ENCODE results near the gene MIEF1. TPM values are rescaled to one million over a fixed set of nuclear protein-coding genes. Genes with fewer than 3 reads are reported as not detected.

The MIEF1 gene
- total RNA-seq, 1 donor from 2014 or later: 29.2 TPM

DNA sequence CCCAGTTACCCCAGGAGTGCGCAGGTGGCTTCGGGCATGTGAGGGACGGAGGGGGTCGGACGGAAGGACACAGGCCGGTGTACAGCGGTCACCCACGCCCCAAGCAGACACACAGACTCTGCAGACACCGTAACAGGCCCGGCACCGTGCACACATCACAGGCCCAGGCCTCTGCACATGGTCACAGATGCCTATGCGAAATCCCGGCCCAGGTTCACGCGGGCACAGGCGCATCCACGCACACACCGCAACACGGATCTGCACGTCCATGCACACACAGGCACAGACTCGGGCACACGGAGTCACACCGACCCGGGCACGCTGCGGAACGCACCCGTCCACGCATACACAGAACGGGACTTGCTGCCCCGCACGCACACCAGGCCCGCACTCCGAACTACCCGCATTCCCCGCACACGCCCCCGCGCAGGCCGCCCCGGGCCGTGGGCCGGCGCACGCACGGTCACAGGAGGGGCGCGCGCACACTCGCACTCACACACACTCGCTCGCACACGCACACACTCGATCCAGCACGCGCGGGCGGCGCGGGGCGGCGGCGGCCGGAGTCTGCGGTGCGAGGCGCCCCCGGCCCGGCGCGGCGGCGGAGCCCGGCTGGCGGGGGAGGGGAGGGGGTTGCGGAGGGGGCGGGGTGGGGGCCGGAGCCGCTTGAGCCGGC is 45.4 kb upstream of the MIEF1 start, which contains the start of gene MGAT3:
Gene MGAT3 (plus strand): TSS at position 491 of the 676 bp plus-strand sequence. CDS start 30,336 bp downstream, outside the sequence.
- no peak for DNase-seq (ENCODE audit: low spot score)
- H3K36me3 Mint-ChIP-seq (ENCODE audit: low read depth, unreplicated experiment): no peaks in the 10 kb centered on the region
- no peak for TF ChIP-seq CTCF (IDR thresholded peaks at IDR 0.05; ENCODE audit: unreplicated experiment)
- H3K9me3 Mint-ChIP-seq (ENCODE audit: unreplicated experiment): no peaks in the 10 kb centered on the region
- H3K4me1 Mint-ChIP-seq (ENCODE audit: unreplicated experiment): peaks cover 12% of the 10 kb centered on the region
- peak within 1 kb of the TSS; percentile 85 for H3K4me3 Mint-ChIP-seq (ENCODE audit: unreplicated experiment)
- H3K27ac Mint-ChIP-seq (ENCODE audit: unreplicated experiment): no peak within 1 kb of the TSS
- peaks cover 22% of the 10 kb centered on the region for H3K27me3 Mint-ChIP-seq (ENCODE audit: unreplicated experiment)

- DNase-seq (ENCODE audit: low spot score): no peak
- Mint-ChIP-seq H3K4me3 (ENCODE audit: unreplicated experiment) (no peak overlapping the region), H3K27ac (ENCODE audit: unreplicated experiment) (no peak overlapping the region), H3K4me1 (ENCODE audit: unreplicated experiment) (peaks cover 8% of the 10 kb centered on the region), H3K27me3 (ENCODE audit: unreplicated experiment) (peaks cover 20% of the 10 kb centered on the region), H3K9me3 (ENCODE audit: unreplicated experiment) (no peaks in the 10 kb centered on the region), H3K36me3 (ENCODE audit: low read depth, unreplicated experiment) (no peaks in the 10 kb centered on the region)
- TF ChIP-seq CTCF (IDR thresholded peaks at IDR 0.05; ENCODE audit: unreplicated experiment): no peak
These were observed 44.9 kb upstream of the MIEF1 start for GRCh38 chr22:39457198-39457555.

- Mint-ChIP-seq H3K27ac (ENCODE audit: unreplicated experiment) (no peak overlapping the region), H3K4me1 (ENCODE audit: unreplicated experiment) (peaks cover 3% of the 10 kb centered on the region), H3K9me3 (ENCODE audit: unreplicated experiment) (no peaks in the 10 kb centered on the region), H3K4me3 (ENCODE audit: unreplicated experiment) (peak overlapping the region; percentile 73), H3K27me3 (ENCODE audit: unreplicated experiment) (peaks cover 20% of the 10 kb centered on the region), H3K36me3 (ENCODE audit: low read depth, unreplicated experiment) (no peaks in the 10 kb centered on the region)
- DNase-seq (ENCODE audit: low spot score): no peak
- TF ChIP-seq CTCF (IDR thresholded peaks at IDR 0.05; ENCODE audit: unreplicated experiment): no peak
These were observed 44.3 kb upstream of the MIEF1 start for GRCh38 chr22:39457556-39458443.

- Mint-ChIP-seq H3K27ac (ENCODE audit: unreplicated experiment) (no peak overlapping the region), H3K27me3 (ENCODE audit: unreplicated experiment) (peaks cover 20% of the 10 kb centered on the region), H3K9me3 (ENCODE audit: unreplicated experiment) (no peaks in the 10 kb centered on the region), H3K36me3 (ENCODE audit: low read depth, unreplicated experiment) (no peaks in the 10 kb centered on the region), H3K4me1 (ENCODE audit: unreplicated experiment) (peaks cover 3% of the 10 kb centered on the region), H3K4me3 (ENCODE audit: unreplicated experiment) (peak overlapping the region; percentile 73)
- no peak for TF ChIP-seq CTCF (IDR thresholded peaks at IDR 0.05; ENCODE audit: unreplicated experiment)
- no peak for DNase-seq (ENCODE audit: low spot score)
These were observed 43.5 kb upstream of the MIEF1 start for GRCh38 chr22:39458444-39459083.
